SW 1271 (cell line): ENCODE results near the gene TAF7L.

Source experiments
- DNase-seq, 2 experiments: peaks; one replicate each; lab custom pipeline; 2025; lab: John Stamatoyannopoulos, UW

TAF7L gene

GRCh38 chrX:101220662-101221260 is 70.4 kb downstream of the TAF7L start:
- DNase-seq: no peak

GRCh38 chrX:101219864-101220346 is 71.2 kb downstream of the TAF7L start:
- DNase-seq: no peak

GRCh38 chrX:101219116-101219863 is 71.8 kb downstream of the TAF7L start, which contains the start of gene DRP2:
DRP2 (plus strand) TSS chrX:101219786; CDS start chrX:101231648, 11,862 bp downstream.
- no peak for DNase-seq
